Lower lobe of right lung (tissue), 2 donors: ENCODE results near the gene PRAMEF7. TPM values are rescaled to one million over a fixed set of nuclear protein-coding genes. Genes with fewer than 3 reads are reported as not detected.
A peak's percentile ranks its signal among the peaks of the same experiment; 100 is the strongest.
"Not testable (repeated sequence)": the region's sequence is repeated elsewhere in the genome, so short reads cannot be mapped to it uniquely, and the experiment has no call there.

Experiments
- ATAC-seq, 2 donors: fragments of 200-7000 bp; cut with Tn5 transposase; one replicate each; pipeline ENCODE4 v1.9.1; 2020 to 2022; ENCODE audit warnings: mild to moderate bottlenecking in 2 of 2, moderate library complexity in 2 of 2
- DNase-seq: peaks from one replicate; pipeline ENCODE4 v3.0.0-alpha.2; 2020
- H3K27ac ChIP-seq: fragments of 200-600 bp; one replicate; pipeline ENCODE4 v1.8.0; 2022
- H3K27me3 ChIP-seq: fragments of 200-600 bp; one replicate; pipeline ENCODE4 v1.8.0; 2022; ENCODE audit warnings: low read depth
- H3K36me3 ChIP-seq: fragments of 200-600 bp; one replicate; pipeline ENCODE4 v1.8.0; 2022; ENCODE audit warnings: mild to moderate bottlenecking
- H3K4me1 ChIP-seq: fragments of 200-600 bp; one replicate; pipeline ENCODE4 v1.8.0; 2022
- H3K4me3 ChIP-seq: fragments of 200-600 bp; one replicate; pipeline ENCODE4 v1.8.0; 2022; ENCODE audit warnings: mild to moderate bottlenecking
- H3K9me3 ChIP-seq: fragments of 200-600 bp; one replicate; pipeline ENCODE4 v1.8.0; 2022
- intact Hi-C: fragments of 100-400 bp; cut with DNase I; formaldehyde crosslinking; loops from one replicate; pipeline ENCODE4 v1.11.0; 2022
- long read RNA-seq: library from polyadenylated mRNA; unstranded; transcript quantifications from one replicate; pipeline ENCODE4 v2.0.0, GENCODE V29; 2021
- total RNA-seq: library from RNA; stranded (reverse); fragmentation: NEBNext Ultra II Directional; extraction: Animal tissue kit (Norgen Biotek cat#: 25700); gene quantifications from one replicate; pipeline ENCODE4 v1.2.1, GENCODE V29; 2021
- donor health status: DM: no; HTN: yes; CAD: no; lungs with severe emphysema.

The PRAMEF7 gene
- total RNA-seq: not detected
- long read RNA-seq: 0 reads

DNA sequence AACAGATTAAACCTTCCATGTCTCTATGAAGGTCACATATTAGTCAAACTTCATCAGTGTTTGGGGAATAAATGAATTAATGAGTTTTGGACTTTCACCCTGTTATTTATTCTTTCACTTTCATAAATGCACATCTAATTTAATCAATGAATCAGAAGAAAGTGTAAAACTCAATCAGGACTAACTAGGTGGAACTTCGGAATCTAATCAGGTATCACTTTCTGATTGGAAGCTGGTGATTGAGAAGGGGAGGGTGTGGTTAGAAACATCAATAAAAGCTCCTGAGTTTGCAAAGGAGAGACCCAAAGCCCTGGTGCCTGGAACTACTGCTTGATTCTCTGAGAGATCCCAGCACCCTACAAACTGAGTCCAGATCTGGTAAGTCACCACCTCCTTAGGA lies at the start of gene PRAMEF7:
Gene PRAMEF7 (plus strand): TSS at position 301 of the 400 bp plus-strand sequence. CDS start 1,083 bp downstream, outside the sequence.
- ATAC-seq, H3K27ac ChIP-seq, H3K36me3 ChIP-seq, H3K4me1 ChIP-seq, DNase-seq, intact Hi-C loops, H3K9me3 ChIP-seq, H3K4me3 ChIP-seq, H3K27me3 ChIP-seq: not testable (repeated sequence)

DNA sequence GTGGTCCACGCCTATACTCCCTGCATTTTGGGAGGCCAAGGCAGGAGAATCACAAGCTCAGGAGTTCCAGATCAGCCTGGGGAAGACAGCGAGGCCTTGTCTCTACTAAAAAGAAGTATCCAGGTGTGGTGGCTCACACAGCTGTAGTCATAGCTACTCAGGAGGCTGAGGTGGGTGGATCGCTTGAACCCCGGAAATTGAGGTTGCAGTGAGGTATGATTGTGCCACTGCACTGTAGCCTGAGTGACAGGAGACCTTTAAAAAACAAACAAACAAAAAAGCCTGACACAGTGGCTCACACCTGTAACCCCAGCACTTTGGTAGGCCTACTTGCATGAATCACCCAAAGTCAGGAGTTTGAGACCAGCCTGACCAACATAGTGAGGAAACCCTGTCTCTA lies 38.0 kb upstream of the PRAMEF7 start:
- ATAC-seq, H3K27ac ChIP-seq: not testable (repeated sequence)

DNA sequence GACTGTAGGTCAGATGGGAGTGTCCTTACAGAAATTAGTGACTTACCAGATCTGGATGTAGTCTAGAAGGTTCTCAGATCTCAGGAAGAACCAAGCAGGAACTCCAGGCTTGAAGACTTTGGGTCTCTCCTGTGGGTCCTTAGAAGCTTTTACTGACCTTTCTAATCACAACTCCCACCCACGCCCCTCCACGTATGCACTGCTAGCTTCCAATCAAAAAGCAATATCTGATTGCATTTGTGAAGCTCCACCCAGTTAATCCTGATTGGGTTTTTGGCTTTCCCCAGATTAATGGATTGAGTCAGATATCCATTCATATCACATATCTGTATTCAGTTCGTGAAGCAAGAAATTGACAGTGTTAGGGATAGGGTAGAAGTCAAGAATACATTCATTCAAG lies 30.3 kb upstream of the PRAMEF7 start, which contains the start of gene PRAMEF4:
Gene PRAMEF4 (minus strand): TSS at position 101 of the 400 bp plus-strand sequence. CDS start 2,807 bp downstream, outside the sequence.
- H3K36me3 ChIP-seq, ATAC-seq, H3K27ac ChIP-seq, DNase-seq, H3K9me3 ChIP-seq, H3K27me3 ChIP-seq, H3K4me3 ChIP-seq, H3K4me1 ChIP-seq, intact Hi-C loops: not testable (repeated sequence)

More for the DNA sequence above, 38.0 kb upstream of the PRAMEF7 start:
- H3K4me1 ChIP-seq, H3K9me3 ChIP-seq, intact Hi-C loops, H3K27me3 ChIP-seq, H3K4me3 ChIP-seq, DNase-seq, H3K36me3 ChIP-seq: not testable (repeated sequence)

DNA sequence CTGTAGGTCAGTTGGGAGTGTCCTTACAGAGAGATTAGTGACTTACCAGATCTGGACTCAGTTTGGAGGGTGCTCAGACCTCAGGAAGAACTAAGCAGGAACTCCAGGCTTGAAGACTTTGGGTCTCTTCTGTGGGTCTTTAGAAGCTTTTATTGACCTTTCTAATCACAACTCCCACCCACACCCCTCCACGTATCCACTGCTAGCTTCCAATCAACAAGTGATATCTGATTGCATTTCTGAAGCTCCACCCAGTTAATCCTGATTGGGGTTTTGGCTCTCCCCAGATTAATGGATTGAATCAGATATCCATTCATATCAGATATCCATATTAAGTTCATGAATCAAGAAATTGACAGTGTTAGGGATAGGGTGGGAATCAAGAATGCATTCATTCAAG lies 18.2 kb upstream of the PRAMEF7 start, which contains the start of gene PRAMEF10:
Gene PRAMEF10 (minus strand): TSS at position 101 of the 400 bp plus-strand sequence. CDS start 2,423 bp downstream, outside the sequence.
- H3K36me3 ChIP-seq, intact Hi-C loops, H3K27ac ChIP-seq, H3K9me3 ChIP-seq, H3K27me3 ChIP-seq, ATAC-seq, H3K4me3 ChIP-seq, H3K4me1 ChIP-seq, DNase-seq: not testable (repeated sequence)

DNA sequence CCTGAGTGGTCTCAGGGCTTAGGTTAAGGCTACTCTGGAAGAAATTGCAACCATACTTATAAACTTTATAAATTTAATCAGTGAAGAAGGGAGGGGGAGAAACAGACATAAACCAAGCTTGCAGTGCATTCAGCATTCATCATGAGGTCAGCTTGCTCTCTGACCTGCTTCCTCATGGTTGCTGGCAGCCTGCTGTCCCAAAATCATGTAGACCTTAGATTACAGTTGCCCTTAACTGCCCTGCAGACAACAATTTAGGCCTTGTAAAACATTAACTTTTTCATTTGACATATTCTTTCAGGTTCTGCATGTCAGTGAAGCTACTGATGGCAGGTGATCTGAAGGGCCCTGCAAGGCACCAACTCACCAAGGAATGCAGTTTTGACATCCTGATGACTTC lies 17.2 kb upstream of the PRAMEF7 start:
- H3K9me3 ChIP-seq, H3K4me3 ChIP-seq, H3K27me3 ChIP-seq, DNase-seq, H3K36me3 ChIP-seq, intact Hi-C loops, H3K27ac ChIP-seq, H3K4me1 ChIP-seq, ATAC-seq: not testable (repeated sequence)

DNA sequence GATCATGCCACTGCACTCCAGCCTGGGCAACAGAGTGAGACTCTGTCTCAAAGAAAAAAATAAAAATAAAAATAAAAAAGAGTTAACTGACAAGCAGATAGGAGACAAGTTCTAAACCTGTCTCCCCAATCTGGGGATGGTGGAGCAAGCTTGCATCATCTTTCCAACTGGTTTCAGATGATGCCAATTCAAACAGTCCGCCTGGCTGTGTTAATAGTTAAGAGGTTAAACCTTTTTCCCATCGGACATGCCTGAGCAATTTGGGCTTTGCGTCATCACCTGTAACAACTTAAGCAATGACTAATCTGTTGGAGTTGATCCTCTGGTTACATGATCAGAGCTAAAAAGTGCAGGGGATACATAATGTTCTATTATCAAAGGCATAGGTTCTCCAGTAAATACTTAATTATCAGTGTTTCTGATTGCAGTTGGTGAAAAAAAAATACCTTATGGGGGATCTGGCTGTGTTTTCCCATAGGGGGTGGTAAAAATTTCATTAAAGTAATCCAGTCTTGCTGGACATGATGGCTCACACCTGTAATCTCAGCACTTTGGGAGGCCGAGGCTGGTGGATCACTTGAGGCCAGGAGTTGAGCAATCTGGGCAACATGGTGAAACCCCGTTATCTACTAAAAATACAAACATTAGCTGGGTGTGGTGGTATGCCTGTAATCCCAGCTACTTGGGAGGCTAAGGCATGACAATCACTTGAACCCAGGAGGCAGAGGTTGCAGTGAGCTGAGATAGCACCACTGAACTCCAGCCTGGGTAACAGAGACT lies 12.4 kb upstream of the PRAMEF7 start:
- H3K27ac ChIP-seq, H3K27me3 ChIP-seq, H3K4me1 ChIP-seq, intact Hi-C loops, ATAC-seq, H3K4me3 ChIP-seq, H3K36me3 ChIP-seq, H3K9me3 ChIP-seq, DNase-seq: not testable (repeated sequence)

DNA sequence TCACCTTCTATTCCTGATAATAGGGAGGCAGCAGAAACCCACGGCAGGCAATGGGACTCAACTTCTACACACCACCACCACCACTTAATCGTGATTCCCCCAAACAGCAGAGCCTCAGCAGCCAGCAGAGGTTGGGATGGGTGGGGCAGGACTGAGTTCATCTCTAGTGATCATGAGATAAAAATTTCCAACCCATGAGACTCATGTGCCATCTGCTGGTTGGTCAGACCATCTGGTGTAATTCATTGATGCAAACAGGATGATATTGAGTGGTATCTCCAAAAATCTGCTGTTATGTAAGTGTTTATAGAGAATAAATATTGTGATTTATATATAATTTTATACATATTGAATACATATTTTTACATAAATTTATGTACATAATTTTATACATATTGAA lies 5.3 kb downstream of the PRAMEF7 start:
- DNase-seq, ATAC-seq, H3K4me1 ChIP-seq, intact Hi-C loops, H3K4me3 ChIP-seq, H3K36me3 ChIP-seq, H3K27me3 ChIP-seq, H3K27ac ChIP-seq, H3K9me3 ChIP-seq: not testable (repeated sequence)

DNA sequence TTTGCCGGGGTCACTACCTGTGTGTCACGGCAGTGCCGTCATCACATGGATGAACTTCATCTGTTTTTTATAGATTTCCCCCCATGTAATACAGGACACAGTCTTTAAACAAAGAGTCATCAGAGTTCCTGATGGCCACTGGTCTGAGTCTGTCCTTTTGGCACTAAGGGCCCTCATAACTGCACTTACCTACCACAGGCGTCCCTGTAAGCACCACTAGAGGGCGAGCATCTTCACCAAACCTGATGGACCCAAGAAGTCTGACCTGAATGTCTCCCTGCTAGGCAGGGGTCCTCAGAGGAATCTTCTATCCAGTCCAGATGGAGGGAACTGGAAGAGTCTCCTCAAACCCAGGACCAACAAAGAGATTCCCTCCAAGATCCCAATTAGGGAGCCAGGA lies 8.0 kb downstream of the PRAMEF7 start:
- DNase-seq, H3K27ac ChIP-seq, H3K4me1 ChIP-seq, H3K4me3 ChIP-seq, intact Hi-C loops, H3K36me3 ChIP-seq, H3K9me3 ChIP-seq, H3K27me3 ChIP-seq: not testable (repeated sequence)
- ATAC-seq: peak in 1 of 2 donors; percentile 41

DNA sequence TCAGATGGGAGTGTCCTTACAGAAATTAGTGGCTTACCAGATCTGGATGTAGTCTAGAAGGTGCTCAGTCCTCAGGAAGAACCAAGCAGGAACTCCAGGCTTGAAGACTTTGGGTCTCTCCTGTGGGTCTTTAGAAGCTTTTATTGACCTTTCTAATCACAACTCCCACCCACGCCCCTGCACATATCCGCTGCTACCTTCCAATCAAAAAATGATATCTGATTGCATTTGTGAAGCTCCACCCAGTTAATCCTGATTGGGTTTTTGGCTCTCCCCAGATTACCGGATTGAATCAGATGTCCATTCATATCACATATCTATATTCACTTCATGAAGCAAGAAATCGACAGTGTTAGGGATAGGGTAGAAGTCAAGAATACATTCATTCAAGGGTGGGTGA lies 31.1 kb downstream of the PRAMEF7 start, which contains the start of gene PRAMEF6:
Gene PRAMEF6 (minus strand): TSS at position 101 of the 400 bp plus-strand sequence. CDS start 5,062 bp downstream, outside the sequence.
- H3K27me3 ChIP-seq, ATAC-seq, H3K9me3 ChIP-seq, H3K4me1 ChIP-seq, intact Hi-C loops, H3K36me3 ChIP-seq, H3K27ac ChIP-seq, H3K4me3 ChIP-seq, DNase-seq: not testable (repeated sequence)

Other genes starting within 250 kb of the PRAMEF7 start
- gene AADACL3, start 200.5 kb upstream of the PRAMEF7 start, total RNA-seq: not detected
- 2.9 TPM for gene CFAP107, start 170.4 kb upstream of the PRAMEF7 start, total RNA-seq
- not detected for gene PRAMEF12, start 142.9 kb upstream of the PRAMEF7 start, total RNA-seq
- not detected for gene PRAMEF1, start 125.2 kb upstream of the PRAMEF7 start, total RNA-seq
- gene PRAMEF11, start 85.2 kb upstream of the PRAMEF7 start, total RNA-seq: not detected
- gene HNRNPCL1, start 67.9 kb upstream of the PRAMEF7 start, total RNA-seq: not detected
- gene PRAMEF2, start 59.5 kb upstream of the PRAMEF7 start, total RNA-seq: not detected
- gene PRAMEF4, start 30.4 kb upstream of the PRAMEF7 start, total RNA-seq: not detected
- not detected for gene PRAMEF10, start 18.3 kb upstream of the PRAMEF7 start, total RNA-seq
- not detected for gene PRAMEF6, start 31.0 kb downstream of the PRAMEF7 start, total RNA-seq
- gene PRAMEF27, start 140.0 kb downstream of the PRAMEF7 start, total RNA-seq: not detected
- not detected for gene HNRNPCL3, start 144.2 kb downstream of the PRAMEF7 start, total RNA-seq
- gene PRAMEF25, start 154.2 kb downstream of the PRAMEF7 start, total RNA-seq: not detected
- gene HNRNPCL2, start 200.2 kb downstream of the PRAMEF7 start, total RNA-seq: not detected
- gene PRAMEF26, start 239.4 kb downstream of the PRAMEF7 start, total RNA-seq: not detected
- gene HNRNPCL4, start 249.0 kb downstream of the PRAMEF7 start, total RNA-seq: not detected